ENCODE measurements around the gene TBC1D1. TPM values are rescaled to one million over a fixed set of nuclear protein-coding genes. Genes with fewer than 3 reads are reported as not detected.
A peak's percentile ranks its signal among the peaks of the same experiment; 100 is the strongest.

The TBC1D1 gene
- total RNA-seq, 1 donor from 2014 or later, result 54.5 TPM

- H3K4me1 Mint-ChIP-seq (ENCODE audit: low read depth, unreplicated experiment), result peaks cover 8% of the 10 kb centered on the region
- H3K27ac ChIP-seq (ENCODE audit: low read depth, low read length), result no peak overlapping the region
- no peak overlapping the region for H2AFZ ChIP-seq (ENCODE audit: low read depth, low read length)
- no peak overlapping the region for H3K4me3 ChIP-seq (ENCODE audit: insufficient read depth, low read depth, low read length)
- no peaks in the 10 kb centered on the region for H3K27me3 Mint-ChIP-seq (ENCODE audit: low read depth, unreplicated experiment)
- peaks cover 9% of the 10 kb centered on the region for H3K4me1 ChIP-seq (ENCODE audit: insufficient read depth, low read length)
- no peaks in the 10 kb centered on the region for H3K9me3 ChIP-seq (ENCODE audit: insufficient read depth, low read depth, low read length)
- H4K20me1 ChIP-seq (ENCODE audit: insufficient read depth, low read length), result peaks cover 36% of the 10 kb centered on the region
- peaks cover 4% of the 10 kb centered on the region for H3K36me3 Mint-ChIP-seq (ENCODE audit: low read depth, unreplicated experiment)
- H3K36me3 ChIP-seq (ENCODE audit: insufficient read depth, low read length), result peaks cover 3% of the 10 kb centered on the region
- DNase-seq (ENCODE audit: low read depth), result peak; percentile 38
- H3K9ac ChIP-seq (ENCODE audit: low read length), result no peak overlapping the region
- H3K27me3 ChIP-seq (ENCODE audit: insufficient read depth, low read length), result no peaks in the 10 kb centered on the region
- H3K27ac Mint-ChIP-seq (ENCODE audit: unreplicated experiment), result no peak overlapping the region
- no peak for TF ChIP-seq EZH2 (IDR thresholded peaks at IDR 0.05; ENCODE audit: insufficient read depth, low read length)
- H3K4me3 Mint-ChIP-seq (ENCODE audit: unreplicated experiment), result no peak overlapping the region
- H3K79me2 ChIP-seq (ENCODE audit: insufficient read depth, low read length), result peaks cover 27% of the 10 kb centered on the region
- no peaks in the 10 kb centered on the region for H3K9me3 Mint-ChIP-seq (ENCODE audit: unreplicated experiment)
- peak; percentile 50 for FAIRE-seq
- H3K4me2 ChIP-seq (ENCODE audit: low read length), result peak overlapping the region; percentile 47
Observed at GRCh38 chr4:38013461-38014366, 122.8 kb downstream of the TBC1D1 start.

GRCh38 chr4:38014421-38014852 lies 123.6 kb downstream of the TBC1D1 start:
- Histone ChIP-seq H3K4me3 (ENCODE audit: insufficient read depth, low read depth, low read length) (no peak overlapping the region), H3K4me2 (ENCODE audit: low read length) (peak overlapping the region; percentile 47), H3K9ac (ENCODE audit: low read length) (no peak overlapping the region), H3K27ac (ENCODE audit: low read depth, low read length) (no peak overlapping the region), H3K27me3 (ENCODE audit: insufficient read depth, low read length) (no peaks in the 10 kb centered on the region), H3K36me3 (ENCODE audit: insufficient read depth, low read length) (peaks cover 3% of the 10 kb centered on the region), H3K79me2 (ENCODE audit: insufficient read depth, low read length) (peaks cover 21% of the 10 kb centered on the region), H4K20me1 (ENCODE audit: insufficient read depth, low read length) (peaks cover 35% of the 10 kb centered on the region), H3K9me3 (ENCODE audit: insufficient read depth, low read depth, low read length) (no peaks in the 10 kb centered on the region), H2AFZ (ENCODE audit: low read depth, low read length) (no peak overlapping the region), H3K4me1 (ENCODE audit: insufficient read depth, low read length) (peaks cover 9% of the 10 kb centered on the region)
- DNase-seq (ENCODE audit: low read depth), result no peak
- Mint-ChIP-seq H3K9me3 (ENCODE audit: unreplicated experiment) (no peaks in the 10 kb centered on the region), H3K4me3 (ENCODE audit: unreplicated experiment) (no peak overlapping the region), H3K4me1 (ENCODE audit: low read depth, unreplicated experiment) (peaks cover 8% of the 10 kb centered on the region), H3K27ac (ENCODE audit: unreplicated experiment) (no peak overlapping the region), H3K36me3 (ENCODE audit: low read depth, unreplicated experiment) (peaks cover 4% of the 10 kb centered on the region), H3K27me3 (ENCODE audit: low read depth, unreplicated experiment) (no peaks in the 10 kb centered on the region)
- FAIRE-seq, result no peak
- TF ChIP-seq, protein P1, sequence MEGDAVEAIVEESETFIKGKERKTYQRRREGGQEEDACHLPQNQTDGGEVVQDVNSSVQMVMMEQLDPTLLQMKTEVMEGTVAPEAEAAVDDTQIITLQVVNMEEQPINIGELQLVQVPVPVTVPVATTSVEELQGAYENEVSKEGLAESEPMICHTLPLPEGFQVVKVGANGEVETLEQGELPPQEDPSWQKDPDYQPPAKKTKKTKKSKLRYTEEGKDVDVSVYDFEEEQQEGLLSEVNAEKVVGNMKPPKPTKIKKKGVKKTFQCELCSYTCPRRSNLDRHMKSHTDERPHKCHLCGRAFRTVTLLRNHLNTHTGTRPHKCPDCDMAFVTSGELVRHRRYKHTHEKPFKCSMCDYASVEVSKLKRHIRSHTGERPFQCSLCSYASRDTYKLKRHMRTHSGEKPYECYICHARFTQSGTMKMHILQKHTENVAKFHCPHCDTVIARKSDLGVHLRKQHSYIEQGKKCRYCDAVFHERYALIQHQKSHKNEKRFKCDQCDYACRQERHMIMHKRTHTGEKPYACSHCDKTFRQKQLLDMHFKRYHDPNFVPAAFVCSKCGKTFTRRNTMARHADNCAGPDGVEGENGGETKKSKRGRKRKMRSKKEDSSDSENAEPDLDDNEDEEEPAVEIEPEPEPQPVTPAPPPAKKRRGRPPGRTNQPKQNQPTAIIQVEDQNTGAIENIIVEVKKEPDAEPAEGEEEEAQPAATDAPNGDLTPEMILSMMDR (IDR thresholded peaks at IDR 0.05; ENCODE audit: insufficient read depth, low read depth, low read length), result no peak
- TF ChIP-seq EZH2 (IDR thresholded peaks at IDR 0.05; ENCODE audit: insufficient read depth, low read length), result no peak

DNA sequence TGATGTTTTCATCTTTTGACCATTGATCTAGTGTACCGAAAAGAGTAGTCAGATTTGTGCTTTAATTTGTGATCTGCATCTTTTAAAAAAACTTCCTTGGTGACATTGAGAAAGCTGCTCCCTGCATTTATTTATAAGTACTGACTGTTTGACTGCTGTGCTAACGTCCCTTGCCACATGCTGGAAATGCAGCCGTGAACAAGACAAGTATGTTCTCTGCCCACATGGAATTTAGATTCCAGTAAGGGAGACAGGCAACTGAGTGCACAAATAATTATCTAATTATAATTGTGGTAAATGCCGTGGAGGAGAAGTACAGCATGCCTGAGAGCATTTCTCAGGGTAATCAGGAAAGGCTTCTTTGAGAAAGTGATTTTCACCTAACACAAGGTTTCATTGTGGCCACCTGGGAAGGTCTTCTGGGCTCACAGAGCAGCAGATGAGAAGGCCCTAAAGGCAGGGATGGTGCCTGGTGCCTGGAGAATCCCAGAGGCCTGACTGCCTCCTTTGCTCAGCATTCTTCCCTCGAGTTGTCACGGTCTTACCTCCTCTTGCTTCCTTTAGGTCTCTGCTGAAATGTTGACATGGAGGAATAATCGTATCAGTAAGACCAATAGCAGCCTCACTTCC lies 125.1 kb downstream of the TBC1D1 start:
- H3K4me3 ChIP-seq (ENCODE audit: insufficient read depth, low read depth, low read length), result no peak overlapping the region
- H3K4me3 Mint-ChIP-seq (ENCODE audit: unreplicated experiment), result no peak overlapping the region
- H3K4me1 Mint-ChIP-seq (ENCODE audit: low read depth, unreplicated experiment), result peaks cover 8% of the 10 kb centered on the region
- no peak overlapping the region for H3K9ac ChIP-seq (ENCODE audit: low read length)
- H3K79me2 ChIP-seq (ENCODE audit: insufficient read depth, low read length), result peaks cover 12% of the 10 kb centered on the region
- H3K4me1 ChIP-seq (ENCODE audit: insufficient read depth, low read length), result peaks cover 9% of the 10 kb centered on the region
- H3K27ac ChIP-seq (ENCODE audit: low read depth, low read length), result no peak overlapping the region
- H3K36me3 ChIP-seq (ENCODE audit: insufficient read depth, low read length), result peaks cover 3% of the 10 kb centered on the region
- no peak overlapping the region for H3K4me2 ChIP-seq (ENCODE audit: low read length)
- H3K27me3 Mint-ChIP-seq (ENCODE audit: low read depth, unreplicated experiment), result no peaks in the 10 kb centered on the region
- no peaks in the 10 kb centered on the region for H3K27me3 ChIP-seq (ENCODE audit: insufficient read depth, low read length)
- no peaks in the 10 kb centered on the region for H3K9me3 Mint-ChIP-seq (ENCODE audit: unreplicated experiment)
- peaks cover 7% of the 10 kb centered on the region for H3K36me3 Mint-ChIP-seq (ENCODE audit: low read depth, unreplicated experiment)
- H3K27ac Mint-ChIP-seq (ENCODE audit: unreplicated experiment), result no peak overlapping the region
- no peak for TF ChIP-seq EZH2 (IDR thresholded peaks at IDR 0.05; ENCODE audit: insufficient read depth, low read length)
- TF ChIP-seq, protein P1 (IDR thresholded peaks at IDR 0.05; ENCODE audit: insufficient read depth, low read depth, low read length), result no peak
- FAIRE-seq (no peak), DNase-seq (ENCODE audit: low read depth) (peak; percentile 28)
- H4K20me1 ChIP-seq (ENCODE audit: insufficient read depth, low read length), result peaks cover 25% of the 10 kb centered on the region
- H2AFZ ChIP-seq (ENCODE audit: low read depth, low read length), result no peak overlapping the region
- no peaks in the 10 kb centered on the region for H3K9me3 ChIP-seq (ENCODE audit: insufficient read depth, low read depth, low read length)

Measured in astrocyte (in vitro differentiated cells and primary cell).